WTC11 (cell line): ENCODE results near the gene KCNN4. TPM values are rescaled to one million over a fixed set of nuclear protein-coding genes. Genes with fewer than 3 reads are reported as not detected.

Experiments
- ATAC-seq: fragments of 200-7000 bp; cut with Tn5 transposase; 2 replicates; pipeline ENCODE4 v1.10.0; 2021; ENCODE audit warnings: mild to moderate bottlenecking, moderate library complexity
- CTCF ChIA-PET: fragments of 300-600 bp; sonication (Branson Sonifier 250); formaldehyde crosslinking; loops from one replicate; lab custom pipeline; 2021; ENCODE audit warnings: antibody characterized with exemption; lab: Charles Lee
- POLR2A ChIA-PET: fragments of 350-600 bp; sonication (Branson Sonifier 250); formaldehyde crosslinking; loops from one replicate; lab custom pipeline; 2021; ENCODE audit warnings: antibody characterized with exemption; lab: Charles Lee
- DNase-seq: peaks from one replicate; pipeline ENCODE4 v3.0.0; 2021; ENCODE audit warnings: low spot score
- H3K27ac Mint-ChIP-seq: 2 replicates; pipeline ENCODE4 v1.8.0; 2021; ENCODE audit warnings: mixed read lengths
- H3K27me3 Mint-ChIP-seq: 2 replicates; pipeline ENCODE4 v1.8.0; 2021; ENCODE audit warnings: low read depth, mild to moderate bottlenecking, moderate library complexity, mixed read lengths
- H3K36me3 Mint-ChIP-seq: 2 replicates; pipeline ENCODE4 v1.8.0; 2021; ENCODE audit warnings: mixed read lengths
- H3K4me1 Mint-ChIP-seq: 2 replicates; pipeline ENCODE4 v1.8.0; 2022; ENCODE audit warnings: mixed read lengths
- H3K4me3 Mint-ChIP-seq: 2 replicates; pipeline ENCODE4 v1.8.0; 2021; ENCODE audit warnings: mild to moderate bottlenecking, moderate library complexity, mixed read lengths
- H3K9me3 Mint-ChIP-seq: 2 replicates; pipeline ENCODE4 v1.8.0; 2021; ENCODE audit warnings: mixed read lengths
- ELF4 ChIP-seq: sonication (generic); formaldehyde crosslinking; IDR thresholded peaks from 2 replicates; pipeline ENCODE4 v1.8.1; 2022; ENCODE audit warnings: low read depth, mild to moderate bottlenecking, moderate library complexity, missing genetic modification reagents
- ETV6 ChIP-seq: sonication (generic); formaldehyde crosslinking; IDR thresholded peaks from 2 replicates; pipeline ENCODE4 v1.8.1; 2022; ENCODE audit warnings: mild to moderate bottlenecking, missing genetic modification reagents
- GRHL2 ChIP-seq: fragments of 250-450 bp; sonication (Bioruptor Pico); IDR thresholded peaks from 2 replicates; pipeline ENCODE4 v1.8.0; 2022; ENCODE audit warnings: mild to moderate bottlenecking, moderate library complexity; ENCODE audit not compliant: insufficient replicate concordance, severe bottlenecking
- GTF2I ChIP-seq: fragments of 250-450 bp; sonication (Bioruptor Pico); conservative IDR thresholded peaks from 2 replicates; pipeline ENCODE4 v1.4.0; 2021; ENCODE audit warnings: mild to moderate bottlenecking
- MYBL2 ChIP-seq: sonication (generic); formaldehyde crosslinking; IDR thresholded peaks from 2 replicates; pipeline ENCODE4 v1.8.1; 2023; ENCODE audit warnings: mild to moderate bottlenecking, moderate library complexity, missing genetic modification reagents
- NFATC4 ChIP-seq: fragments of 250-450 bp; sonication (Bioruptor Pico); IDR thresholded peaks from 2 replicates; pipeline ENCODE4 v1.9.0; 2021; ENCODE audit warnings: mild to moderate bottlenecking
- NFE2L1 ChIP-seq: sonication (generic); formaldehyde crosslinking; IDR thresholded peaks from 2 replicates; pipeline ENCODE4 v1.8.1; 2023; ENCODE audit warnings: missing genetic modification reagents
- SP1 ChIP-seq: sonication (generic); formaldehyde crosslinking; conservative IDR thresholded peaks from 2 replicates; pipeline ENCODE4 v1.8.1; 2022; ENCODE audit warnings: missing genetic modification reagents
- TEAD1 ChIP-seq: sonication (generic); formaldehyde crosslinking; IDR thresholded peaks from 2 replicates; pipeline ENCODE4 v1.8.0; 2022; ENCODE audit warnings: mild to moderate bottlenecking, missing genetic modification reagents
- ZNF138 ChIP-seq: sonication (generic); formaldehyde crosslinking; conservative IDR thresholded peaks from 2 replicates; pipeline ENCODE4 v1.8.1; 2022; ENCODE audit warnings: mild to moderate bottlenecking, moderate library complexity, missing genetic modification reagents
- total RNA-seq: library from RNA; stranded (reverse); gene quantifications from 3 replicates; pipeline ENCODE4 v1.2.3, GENCODE V29; 2021
- TF ChIP-seq, protein P1 (sequence below): sonication (generic); formaldehyde crosslinking; IDR thresholded peaks from 2 replicates; pipeline ENCODE4 v1.8.1; 2022; ENCODE audit warnings: low read depth, mild to moderate bottlenecking, moderate library complexity, missing genetic modification reagents, borderline replicate concordance
- TF ChIP-seq, protein P2 (sequence below): sonication (generic); formaldehyde crosslinking; IDR thresholded peaks from 2 replicates; pipeline ENCODE4 v1.8.1; 2022; ENCODE audit warnings: missing genetic modification reagents, borderline replicate concordance
- TF ChIP-seq, protein P3 (sequence below): fragments of 200-600 bp; IDR thresholded peaks from 2 replicates; pipeline ENCODE4 v1.8.0; 2022; ENCODE audit warnings: antibody characterized with exemption
- TF ChIP-seq, protein P4 (sequence below): sonication (generic); formaldehyde crosslinking; IDR thresholded peaks from 2 replicates; pipeline ENCODE4 v1.8.0; 2023; ENCODE audit warnings: mild to moderate bottlenecking, missing genetic modification reagents
- TF ChIP-seq, protein P5 (sequence below): sonication (generic); formaldehyde crosslinking; IDR thresholded peaks from 2 replicates; pipeline ENCODE4 v1.8.1; 2023; ENCODE audit warnings: mild to moderate bottlenecking, missing genetic modification reagents
- TF ChIP-seq, protein P6 (sequence below): sonication (generic); formaldehyde crosslinking; IDR thresholded peaks from 2 replicates; pipeline ENCODE4 v1.8.1; 2023; ENCODE audit warnings: mild to moderate bottlenecking, missing genetic modification reagents, moderate library complexity

KCNN4 gene
- total RNA-seq, 1 experiment from 2014 or later, result 0.98 TPM

DNA sequence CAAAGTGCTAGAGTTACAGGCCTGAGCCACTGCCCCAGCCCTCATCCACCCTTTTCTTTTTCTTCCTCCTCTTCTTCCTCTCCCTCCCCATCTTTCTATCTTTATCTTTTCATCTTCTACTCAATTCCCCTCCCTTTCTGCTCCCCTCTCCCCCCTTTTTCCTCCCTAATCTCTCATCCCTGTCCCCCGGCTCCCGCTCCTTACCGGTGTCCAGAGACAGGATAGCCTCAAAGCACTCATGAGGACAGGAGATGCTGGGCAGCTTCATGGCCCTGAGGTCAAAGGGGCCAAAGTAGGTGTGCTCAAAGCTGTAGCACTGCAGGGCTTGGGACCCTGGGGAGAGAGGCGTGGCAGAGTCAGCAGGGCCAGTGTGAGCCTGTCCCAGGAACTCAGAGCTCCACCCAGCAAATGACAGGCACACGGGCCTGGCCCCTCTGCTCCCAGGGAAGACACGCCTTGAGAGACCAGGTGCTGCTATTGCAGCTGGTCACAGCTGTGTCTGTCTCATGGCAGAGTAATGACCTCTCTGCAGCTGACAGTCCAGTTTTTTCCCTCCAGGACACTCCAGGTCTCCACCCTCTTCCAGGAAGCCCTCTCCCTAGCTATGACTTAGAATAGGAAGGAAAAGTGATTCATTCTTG, 18.8 kb upstream of the KCNN4 start:
- peaks cover 9% of the 10 kb centered on the region for H3K4me1 Mint-ChIP-seq

DNA sequence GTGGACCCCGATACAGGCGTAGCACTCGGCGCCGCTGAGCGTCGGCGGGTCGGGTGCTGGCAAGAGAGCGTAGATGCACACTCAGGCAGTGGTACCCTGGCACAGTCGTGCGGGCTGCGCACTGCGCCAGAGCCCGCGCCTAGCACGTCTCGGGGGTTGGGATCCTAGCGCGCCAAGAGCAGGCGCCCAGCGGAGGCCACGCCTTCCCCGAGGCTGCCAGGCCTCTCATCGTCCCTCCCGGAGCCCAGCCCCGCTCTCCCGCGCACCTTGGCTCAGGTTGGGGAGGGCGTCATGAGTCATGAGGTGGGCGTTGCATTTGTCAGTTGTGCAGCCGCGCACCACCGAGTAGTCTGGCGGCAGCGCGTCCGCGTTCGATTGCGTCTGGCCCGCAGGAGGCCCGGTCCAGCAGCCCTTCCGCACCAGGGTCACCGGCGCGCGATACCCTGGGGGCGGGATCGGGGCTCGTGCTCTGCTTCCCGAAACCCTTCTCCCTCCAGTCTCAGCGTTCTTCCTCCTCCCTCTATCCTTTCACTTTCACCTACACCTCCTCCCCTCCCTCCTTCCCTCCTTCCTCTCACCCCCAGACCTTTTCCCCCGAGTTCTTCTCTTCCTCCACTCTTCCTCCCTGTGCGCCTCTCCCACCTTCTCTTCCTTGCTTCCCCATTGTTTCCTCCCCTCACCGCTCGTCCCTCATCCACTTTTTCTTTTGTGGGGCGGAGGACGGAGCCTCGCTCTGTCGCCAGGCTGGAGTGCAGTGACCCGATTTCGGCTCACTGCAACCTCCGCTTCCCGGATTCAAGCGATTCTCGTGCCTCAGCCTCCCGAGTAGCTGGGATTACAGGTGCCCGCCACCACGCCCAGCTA, 18.0 kb upstream of the KCNN4 start:
- Mint-ChIP-seq H3K4me3 (peak overlapping the region; percentile 80), H3K4me1 (peaks cover 5% of the 10 kb centered on the region; the same call in 1 of the 2 replicates), H3K27ac (no peak overlapping the region), H3K9me3 (peaks cover 4% of the 10 kb centered on the region; the same call in 1 of the 2 replicates), H3K36me3 (no peaks in the 10 kb centered on the region), H3K27me3 (peaks cover 82% of the 10 kb centered on the region)
- POLR2A ChIA-PET, result no interaction called here
- peak; percentile 92 for ATAC-seq
- peak; percentile 78 for DNase-seq
- CTCF ChIA-PET, result interaction anchor here (0.5 to 1.7 kb wide), 6 partner anchors 11 to 130 kb away, joined by 3 to 6 read pairs (median 5); no protein-coding TSS in a partner anchor
- TF ChIP-seq MYBL2, result no peak; the same call in 1 of the 2 replicates
- TF ChIP-seq, protein P1, sequence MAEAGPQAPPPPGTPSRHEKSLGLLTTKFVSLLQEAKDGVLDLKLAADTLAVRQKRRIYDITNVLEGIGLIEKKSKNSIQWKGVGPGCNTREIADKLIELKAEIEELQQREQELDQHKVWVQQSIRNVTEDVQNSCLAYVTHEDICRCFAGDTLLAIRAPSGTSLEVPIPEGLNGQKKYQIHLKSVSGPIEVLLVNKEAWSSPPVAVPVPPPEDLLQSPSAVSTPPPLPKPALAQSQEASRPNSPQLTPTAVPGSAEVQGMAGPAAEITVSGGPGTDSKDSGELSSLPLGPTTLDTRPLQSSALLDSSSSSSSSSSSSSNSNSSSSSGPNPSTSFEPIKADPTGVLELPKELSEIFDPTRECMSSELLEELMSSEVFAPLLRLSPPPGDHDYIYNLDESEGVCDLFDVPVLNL, result peak; percentile 55; the same call in 1 of the 2 replicates
- peak; percentile 56; the same call in 1 of the 2 replicates for TF ChIP-seq NFE2L1 (CRISPR knock-in tag)
- TF ChIP-seq, protein P2, sequence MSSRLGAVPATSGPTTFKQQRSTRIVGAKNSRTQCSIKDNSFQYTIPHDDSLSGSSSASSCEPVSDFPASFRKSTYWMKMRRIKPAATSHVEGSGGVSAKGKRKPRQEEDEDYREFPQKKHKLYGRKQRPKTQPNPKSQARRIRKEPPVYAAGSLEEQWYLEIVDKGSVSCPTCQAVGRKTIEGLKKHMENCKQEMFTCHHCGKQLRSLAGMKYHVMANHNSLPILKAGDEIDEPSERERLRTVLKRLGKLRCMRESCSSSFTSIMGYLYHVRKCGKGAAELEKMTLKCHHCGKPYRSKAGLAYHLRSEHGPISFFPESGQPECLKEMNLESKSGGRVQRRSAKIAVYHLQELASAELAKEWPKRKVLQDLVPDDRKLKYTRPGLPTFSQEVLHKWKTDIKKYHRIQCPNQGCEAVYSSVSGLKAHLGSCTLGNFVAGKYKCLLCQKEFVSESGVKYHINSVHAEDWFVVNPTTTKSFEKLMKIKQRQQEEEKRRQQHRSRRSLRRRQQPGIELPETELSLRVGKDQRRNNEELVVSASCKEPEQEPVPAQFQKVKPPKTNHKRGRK, result peak; percentile 87; the same call in 1 of the 2 replicates
- no peak for TF ChIP-seq ZNF138
- TF ChIP-seq ETV6 (CRISPR knock-in tag), result peak; percentile 55; the same call in 1 of the 2 replicates
- peak; percentile 62; the same call in 1 of the 2 replicates for TF ChIP-seq SP1 (CRISPR knock-in tag)
- TF ChIP-seq TEAD1 (CRISPR knock-in tag), result 0 out of 2 replicates have a peak, but pooled peaks have one; percentile 33
- TF ChIP-seq GTF2I (CRISPR knock-in tag), result 0 out of 2 replicates have a peak, but pooled peaks have one; percentile 50

More for the DNA sequence above, 18.8 kb upstream of the KCNN4 start:
- Mint-ChIP-seq H3K27ac (no peak overlapping the region; the same call in 1 of the 2 replicates), H3K36me3 (no peaks in the 10 kb centered on the region), H3K27me3 (peaks cover 79% of the 10 kb centered on the region), H3K9me3 (peaks cover 4% of the 10 kb centered on the region; the same call in 1 of the 2 replicates), H3K4me3 (peak overlapping the region; percentile 80)
- no peak for TF ChIP-seq ELF4 (CRISPR knock-in tag)
- TF ChIP-seq, protein P3, sequence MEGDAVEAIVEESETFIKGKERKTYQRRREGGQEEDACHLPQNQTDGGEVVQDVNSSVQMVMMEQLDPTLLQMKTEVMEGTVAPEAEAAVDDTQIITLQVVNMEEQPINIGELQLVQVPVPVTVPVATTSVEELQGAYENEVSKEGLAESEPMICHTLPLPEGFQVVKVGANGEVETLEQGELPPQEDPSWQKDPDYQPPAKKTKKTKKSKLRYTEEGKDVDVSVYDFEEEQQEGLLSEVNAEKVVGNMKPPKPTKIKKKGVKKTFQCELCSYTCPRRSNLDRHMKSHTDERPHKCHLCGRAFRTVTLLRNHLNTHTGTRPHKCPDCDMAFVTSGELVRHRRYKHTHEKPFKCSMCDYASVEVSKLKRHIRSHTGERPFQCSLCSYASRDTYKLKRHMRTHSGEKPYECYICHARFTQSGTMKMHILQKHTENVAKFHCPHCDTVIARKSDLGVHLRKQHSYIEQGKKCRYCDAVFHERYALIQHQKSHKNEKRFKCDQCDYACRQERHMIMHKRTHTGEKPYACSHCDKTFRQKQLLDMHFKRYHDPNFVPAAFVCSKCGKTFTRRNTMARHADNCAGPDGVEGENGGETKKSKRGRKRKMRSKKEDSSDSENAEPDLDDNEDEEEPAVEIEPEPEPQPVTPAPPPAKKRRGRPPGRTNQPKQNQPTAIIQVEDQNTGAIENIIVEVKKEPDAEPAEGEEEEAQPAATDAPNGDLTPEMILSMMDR, result no peak
- TF ChIP-seq, protein P2, result no peak
- TF ChIP-seq, protein P4, sequence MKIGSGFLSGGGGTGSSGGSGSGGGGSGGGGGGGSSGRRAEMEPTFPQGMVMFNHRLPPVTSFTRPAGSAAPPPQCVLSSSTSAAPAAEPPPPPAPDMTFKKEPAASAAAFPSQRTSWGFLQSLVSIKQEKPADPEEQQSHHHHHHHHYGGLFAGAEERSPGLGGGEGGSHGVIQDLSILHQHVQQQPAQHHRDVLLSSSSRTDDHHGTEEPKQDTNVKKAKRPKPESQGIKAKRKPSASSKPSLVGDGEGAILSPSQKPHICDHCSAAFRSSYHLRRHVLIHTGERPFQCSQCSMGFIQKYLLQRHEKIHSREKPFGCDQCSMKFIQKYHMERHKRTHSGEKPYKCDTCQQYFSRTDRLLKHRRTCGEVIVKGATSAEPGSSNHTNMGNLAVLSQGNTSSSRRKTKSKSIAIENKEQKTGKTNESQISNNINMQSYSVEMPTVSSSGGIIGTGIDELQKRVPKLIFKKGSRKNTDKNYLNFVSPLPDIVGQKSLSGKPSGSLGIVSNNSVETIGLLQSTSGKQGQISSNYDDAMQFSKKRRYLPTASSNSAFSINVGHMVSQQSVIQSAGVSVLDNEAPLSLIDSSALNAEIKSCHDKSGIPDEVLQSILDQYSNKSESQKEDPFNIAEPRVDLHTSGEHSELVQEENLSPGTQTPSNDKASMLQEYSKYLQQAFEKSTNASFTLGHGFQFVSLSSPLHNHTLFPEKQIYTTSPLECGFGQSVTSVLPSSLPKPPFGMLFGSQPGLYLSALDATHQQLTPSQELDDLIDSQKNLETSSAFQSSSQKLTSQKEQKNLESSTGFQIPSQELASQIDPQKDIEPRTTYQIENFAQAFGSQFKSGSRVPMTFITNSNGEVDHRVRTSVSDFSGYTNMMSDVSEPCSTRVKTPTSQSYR (CRISPR knock-in tag), result no peak
- TF ChIP-seq GRHL2 (CRISPR knock-in tag), result no peak
- no peak for TF ChIP-seq NFATC4 (CRISPR knock-in tag)
- TF ChIP-seq, protein P5, sequence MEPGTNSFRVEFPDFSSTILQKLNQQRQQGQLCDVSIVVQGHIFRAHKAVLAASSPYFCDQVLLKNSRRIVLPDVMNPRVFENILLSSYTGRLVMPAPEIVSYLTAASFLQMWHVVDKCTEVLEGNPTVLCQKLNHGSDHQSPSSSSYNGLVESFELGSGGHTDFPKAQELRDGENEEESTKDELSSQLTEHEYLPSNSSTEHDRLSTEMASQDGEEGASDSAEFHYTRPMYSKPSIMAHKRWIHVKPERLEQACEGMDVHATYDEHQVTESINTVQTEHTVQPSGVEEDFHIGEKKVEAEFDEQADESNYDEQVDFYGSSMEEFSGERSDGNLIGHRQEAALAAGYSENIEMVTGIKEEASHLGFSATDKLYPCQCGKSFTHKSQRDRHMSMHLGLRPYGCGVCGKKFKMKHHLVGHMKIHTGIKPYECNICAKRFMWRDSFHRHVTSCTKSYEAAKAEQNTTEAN (CRISPR knock-in tag), result no peak
- TF ChIP-seq, protein P6, sequence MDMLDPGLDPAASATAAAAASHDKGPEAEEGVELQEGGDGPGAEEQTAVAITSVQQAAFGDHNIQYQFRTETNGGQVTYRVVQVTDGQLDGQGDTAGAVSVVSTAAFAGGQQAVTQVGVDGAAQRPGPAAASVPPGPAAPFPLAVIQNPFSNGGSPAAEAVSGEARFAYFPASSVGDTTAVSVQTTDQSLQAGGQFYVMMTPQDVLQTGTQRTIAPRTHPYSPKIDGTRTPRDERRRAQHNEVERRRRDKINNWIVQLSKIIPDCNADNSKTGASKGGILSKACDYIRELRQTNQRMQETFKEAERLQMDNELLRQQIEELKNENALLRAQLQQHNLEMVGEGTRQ, result no peak
- TF ChIP-seq TEAD1 (CRISPR knock-in tag), result no peak
- ATAC-seq, result peak; percentile 13; the same call in 1 of the 2 replicates
- ChIA-PET POLR2A (no interaction called here), CTCF (interaction anchor here (0.5 to 1.7 kb wide), 8 partner anchors 10 to 131 kb away, joined by 3 to 6 read pairs (median 4); no protein-coding TSS in a partner anchor)
- no peak for DNase-seq
